NCI-H345 (cell line): ENCODE results near the gene ANKDD1B.

Source experiments
- DNase-seq: peaks from one replicate; lab custom pipeline; 2025; lab: John Stamatoyannopoulos, UW

Gene ANKDD1B

DNA sequence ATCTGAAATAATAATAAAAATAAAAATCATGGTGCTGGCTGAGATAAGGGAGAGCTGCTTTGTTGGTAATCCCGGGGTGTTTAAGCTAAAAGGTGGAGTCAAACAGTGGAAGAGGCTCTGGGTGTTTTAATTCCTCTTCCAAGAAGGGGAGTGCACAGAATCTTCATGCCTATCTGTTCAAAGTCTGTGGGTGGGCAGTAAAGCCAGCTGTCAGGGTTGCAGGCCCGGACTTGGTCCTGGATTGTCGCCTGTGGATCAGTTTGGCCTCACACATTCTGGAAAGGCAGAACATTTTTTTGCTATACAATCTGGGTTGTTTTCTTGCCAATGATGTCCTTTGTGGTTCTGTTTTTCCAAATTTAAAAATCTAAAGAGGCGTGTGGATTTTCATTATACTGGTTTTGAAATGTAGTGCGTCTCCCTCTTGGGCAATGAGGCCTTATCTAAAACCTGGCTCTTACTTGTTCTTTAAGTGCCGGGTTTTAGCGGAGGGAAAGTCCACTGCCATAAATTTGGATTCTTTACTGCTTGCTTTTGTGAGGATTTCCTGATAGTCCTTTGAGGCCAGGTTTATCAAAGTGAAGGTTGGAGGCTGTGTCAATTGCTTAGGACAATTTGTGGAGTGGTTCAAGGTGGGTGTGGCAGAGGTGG is 5.8 kb downstream of the ANKDD1B start:
- DNase-seq = no peak

DNA sequence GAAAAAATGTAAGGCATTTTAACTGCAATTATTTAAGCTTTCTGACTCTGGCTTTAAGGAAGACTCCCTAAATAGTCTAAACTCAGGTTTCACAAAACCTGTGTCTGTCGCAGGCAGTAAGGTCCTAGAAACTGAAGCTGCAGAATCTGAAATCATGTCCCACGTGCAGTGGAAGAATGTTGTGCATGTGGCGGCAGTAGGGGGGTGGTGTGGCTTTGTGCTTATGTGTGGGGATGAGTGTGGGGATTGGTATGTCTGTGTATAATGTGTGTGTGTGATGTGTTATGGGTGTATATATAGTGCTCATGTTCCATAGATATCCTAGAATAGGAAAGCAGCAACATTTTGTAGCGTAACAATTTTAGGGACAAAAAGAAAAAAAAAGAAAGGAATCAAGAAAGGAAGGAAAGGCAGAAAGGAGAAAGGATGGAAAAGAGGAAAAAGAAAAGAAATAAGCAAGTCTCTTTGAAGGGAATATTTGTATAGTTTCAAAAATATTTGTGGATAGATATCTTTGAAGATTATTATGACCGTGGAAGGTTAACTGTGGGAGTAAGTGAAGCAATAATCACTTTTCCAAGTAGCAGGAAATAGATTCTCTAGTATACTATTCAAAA is 6.6 kb downstream of the ANKDD1B start:
- no peak for DNase-seq

DNA sequence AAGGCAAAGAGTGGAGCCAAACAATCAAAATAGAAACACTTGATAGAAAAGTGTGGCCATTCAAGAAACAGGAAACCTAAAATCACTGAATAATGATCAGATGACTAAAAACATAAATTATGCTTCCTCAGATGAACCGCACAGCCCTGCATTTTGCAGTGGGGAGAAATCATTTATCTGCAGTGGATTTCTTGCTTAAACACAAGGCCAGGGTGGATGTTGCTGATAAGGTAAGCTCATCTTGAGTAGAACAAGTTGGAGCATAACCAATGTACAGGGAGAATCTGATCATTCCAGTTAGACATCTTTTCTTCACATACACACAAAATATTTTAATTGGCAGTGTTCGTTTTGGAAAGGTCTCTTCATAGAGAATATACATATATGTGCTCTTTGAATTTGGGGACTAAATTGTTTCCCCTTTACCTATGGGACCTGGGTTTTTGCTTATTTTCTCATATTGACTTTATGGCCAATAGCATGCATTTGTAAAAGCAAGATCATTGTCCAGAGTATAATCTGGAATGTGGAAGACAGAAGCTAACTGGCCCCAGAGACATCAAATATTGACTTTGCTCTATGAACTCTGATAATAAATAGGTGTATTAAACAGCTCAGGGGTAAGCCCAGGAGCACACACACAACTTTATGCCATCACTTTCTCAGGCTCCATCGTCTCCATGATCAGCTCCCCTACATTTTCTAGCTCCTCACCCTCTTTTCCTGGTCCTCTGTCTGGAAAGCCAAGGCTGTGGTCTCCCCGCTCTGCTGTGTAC is 9.1 kb downstream of the ANKDD1B start:
- no peak for DNase-seq

DNA sequence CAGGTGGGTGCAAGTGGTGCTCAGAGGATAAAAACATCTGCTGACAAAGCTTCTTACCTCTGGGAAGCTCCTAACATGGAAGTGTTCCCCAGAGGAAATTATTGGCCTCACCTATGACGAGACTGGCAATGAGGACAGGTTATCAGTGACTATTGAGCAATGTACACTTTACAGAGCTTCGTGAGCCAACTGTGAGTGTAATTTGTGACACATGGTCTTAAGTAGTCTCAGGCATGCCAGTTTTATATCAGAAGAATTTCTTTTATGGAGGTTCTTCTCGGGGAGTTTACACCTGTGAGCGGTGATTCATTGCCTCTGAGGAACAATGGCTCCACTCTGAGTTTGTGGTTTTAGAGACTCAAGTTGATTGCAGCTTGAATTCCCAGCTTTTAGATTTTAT is 11.3 kb downstream of the ANKDD1B start:
- DNase-seq = no peak

DNA sequence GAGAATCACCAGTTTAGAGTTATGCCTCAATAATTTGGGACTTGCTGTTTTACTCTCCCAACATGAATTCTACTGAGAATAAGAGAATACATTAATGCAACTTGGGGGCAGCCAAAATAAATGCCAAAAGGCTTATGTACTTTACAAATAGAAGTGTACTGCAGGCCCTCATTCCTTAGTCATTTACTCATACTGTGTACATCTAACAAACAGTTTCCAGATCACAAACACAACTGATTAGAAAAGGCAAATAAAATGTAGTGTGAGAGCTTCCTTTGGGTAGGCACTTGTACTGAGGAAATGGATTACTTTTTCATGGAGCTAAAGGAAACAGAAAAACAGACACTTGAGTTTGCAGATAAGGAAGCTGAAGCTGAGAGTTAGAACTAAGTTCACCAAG is 12.6 kb downstream of the ANKDD1B start:
- no peak for DNase-seq

DNA sequence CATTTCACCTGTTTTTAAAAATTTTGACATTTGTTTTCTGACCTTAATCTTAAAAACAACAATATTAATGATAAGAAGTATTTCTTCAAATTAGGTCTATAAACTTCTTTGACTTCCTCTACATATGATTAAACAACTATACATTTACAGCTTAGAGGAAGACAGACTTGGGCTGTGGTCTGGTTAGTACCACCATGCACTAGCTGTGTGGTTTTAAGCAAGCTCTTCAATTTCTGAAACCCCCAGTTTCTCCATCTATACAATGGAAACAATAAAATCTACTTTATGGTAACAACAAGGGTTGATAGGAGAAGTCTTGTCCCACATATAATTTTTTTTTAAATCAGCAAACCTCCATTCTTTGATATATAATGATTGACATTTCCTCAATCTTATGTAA is 15.7 kb downstream of the ANKDD1B start:
- no peak for DNase-seq

DNA sequence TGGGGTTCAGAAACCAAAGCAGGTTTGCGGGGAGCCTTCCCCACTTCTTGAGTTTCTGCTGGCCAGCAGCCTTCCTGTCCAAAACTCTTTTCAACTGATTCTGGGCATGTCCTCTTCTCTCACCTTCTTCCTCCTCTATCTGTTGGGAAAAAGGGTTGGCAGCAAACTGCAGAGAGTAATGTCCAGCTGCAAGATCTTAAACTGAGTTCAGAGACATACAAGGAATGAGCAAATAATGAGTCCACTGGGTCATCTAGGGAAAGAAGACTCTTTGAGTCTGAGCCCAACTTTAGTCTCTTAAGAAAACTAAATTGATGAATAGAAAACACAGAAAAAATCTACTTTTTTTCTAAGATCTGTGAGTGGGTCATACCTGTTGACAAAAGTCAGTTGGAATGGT is 16.5 kb downstream of the ANKDD1B start:
- no peak for DNase-seq

DNA sequence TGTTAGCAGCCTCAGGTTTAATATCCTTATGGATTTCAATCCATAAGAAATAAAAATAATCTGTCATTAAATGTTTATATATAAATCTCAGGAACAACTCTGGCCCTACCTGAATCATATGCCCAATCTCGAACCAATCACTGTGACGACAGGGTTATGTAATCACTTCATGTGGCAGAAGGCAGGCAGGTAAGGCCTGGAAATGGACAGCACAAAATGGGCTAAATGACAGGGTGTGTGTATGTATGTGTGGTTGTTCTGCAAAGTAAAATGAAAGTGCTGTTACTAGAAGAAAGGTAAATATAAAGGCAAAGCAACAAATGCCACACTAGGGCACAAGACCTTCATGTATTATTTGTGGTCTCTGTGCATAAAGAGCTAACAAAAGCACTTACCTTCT is 19.6 kb downstream of the ANKDD1B start:
- no peak for DNase-seq

DNA sequence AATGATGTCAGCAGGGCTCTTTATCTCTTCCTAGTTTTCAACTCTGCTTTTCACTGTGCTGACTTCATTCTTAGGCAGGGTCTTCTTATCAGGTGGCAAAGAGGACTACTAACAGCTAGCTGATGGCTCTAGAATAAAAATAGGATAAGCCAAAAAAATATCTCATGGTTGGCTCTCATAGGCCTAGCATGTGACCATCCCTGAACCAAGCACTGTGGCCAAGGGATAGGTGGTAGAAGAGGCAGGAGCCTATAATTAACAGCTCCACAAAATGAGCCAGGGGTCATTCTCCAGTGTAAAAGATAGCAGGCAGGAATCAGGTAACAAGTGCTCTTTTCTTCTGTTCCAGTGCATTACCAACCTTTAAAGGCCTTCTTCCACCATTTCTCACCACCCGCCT is 21.1 kb downstream of the ANKDD1B start:
- DNase-seq = no peak

DNA sequence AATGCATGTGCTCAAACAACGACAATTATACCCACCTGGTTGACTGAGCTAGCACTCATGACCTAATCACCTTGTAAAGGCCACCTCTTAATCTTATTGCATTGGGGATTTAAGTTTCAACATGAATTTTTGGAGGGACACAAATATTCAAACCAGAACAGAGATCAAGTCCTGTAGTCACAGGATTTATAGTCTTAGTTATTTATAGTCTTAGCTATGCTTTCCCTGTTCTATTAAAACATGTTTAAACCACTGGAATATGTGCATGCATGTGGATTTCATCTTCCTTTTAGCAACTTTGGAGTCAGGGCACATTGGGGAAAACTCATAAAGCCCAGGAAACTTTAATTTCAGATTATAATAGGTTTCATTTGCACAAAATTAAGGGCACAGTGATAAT is 26.7 kb downstream of the ANKDD1B start:
- DNase-seq = no peak

DNA sequence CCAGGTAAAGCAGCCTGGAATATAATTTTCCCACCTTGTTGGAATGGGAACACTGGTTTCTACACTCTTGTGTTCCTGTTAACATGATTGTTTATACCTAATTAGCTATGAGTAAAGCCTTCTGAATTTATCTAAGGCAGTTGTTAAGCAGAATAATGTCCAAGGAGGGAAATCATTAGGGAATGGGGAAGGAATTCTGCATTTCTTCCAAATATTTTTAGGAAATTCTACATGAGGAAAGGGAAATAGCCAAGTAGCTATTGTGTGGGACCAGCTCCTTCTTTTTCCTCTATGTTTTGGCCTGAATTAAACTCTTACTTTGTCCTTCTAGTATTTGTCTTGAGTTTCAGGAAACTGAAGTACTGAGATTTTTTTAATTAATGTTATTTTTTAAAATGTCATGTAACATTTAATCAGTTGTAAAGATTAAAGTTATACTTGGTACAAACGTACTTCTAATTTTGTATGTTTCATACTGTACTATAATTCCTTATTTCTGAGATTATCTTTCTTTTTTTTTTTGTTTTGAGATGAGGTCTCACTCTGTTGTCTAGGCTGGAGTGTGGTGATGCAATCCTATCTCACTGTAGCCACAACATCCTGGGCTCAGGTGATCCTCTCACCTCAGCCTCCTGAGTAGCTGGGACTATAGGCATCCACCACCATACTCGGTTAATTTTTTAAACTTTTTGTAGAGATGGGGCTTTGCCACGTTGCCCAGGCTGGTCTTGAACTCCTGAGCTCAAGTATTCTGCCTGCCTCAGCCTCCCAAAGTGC is 28.5 kb downstream of the ANKDD1B start:
- no peak for DNase-seq

DNA sequence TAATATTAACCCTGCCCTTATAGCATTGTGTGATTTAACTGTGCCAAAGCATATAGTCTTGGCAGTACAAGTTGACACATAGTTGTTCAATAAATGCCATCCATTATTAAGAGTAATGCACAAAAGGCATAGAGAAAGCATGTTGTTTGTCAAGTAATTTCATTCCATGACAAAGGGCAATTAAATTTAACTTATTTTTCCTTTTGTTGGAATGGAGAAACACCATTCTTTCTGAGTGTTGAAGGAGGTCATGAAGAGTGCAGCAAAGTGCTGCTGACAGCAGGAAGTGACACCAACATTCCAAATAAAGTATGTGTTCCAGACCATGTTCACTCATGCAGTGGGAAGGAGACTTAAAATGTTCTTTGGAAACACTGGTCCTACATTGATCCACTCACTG is 29.1 kb downstream of the ANKDD1B start:
- DNase-seq = no peak

DNA sequence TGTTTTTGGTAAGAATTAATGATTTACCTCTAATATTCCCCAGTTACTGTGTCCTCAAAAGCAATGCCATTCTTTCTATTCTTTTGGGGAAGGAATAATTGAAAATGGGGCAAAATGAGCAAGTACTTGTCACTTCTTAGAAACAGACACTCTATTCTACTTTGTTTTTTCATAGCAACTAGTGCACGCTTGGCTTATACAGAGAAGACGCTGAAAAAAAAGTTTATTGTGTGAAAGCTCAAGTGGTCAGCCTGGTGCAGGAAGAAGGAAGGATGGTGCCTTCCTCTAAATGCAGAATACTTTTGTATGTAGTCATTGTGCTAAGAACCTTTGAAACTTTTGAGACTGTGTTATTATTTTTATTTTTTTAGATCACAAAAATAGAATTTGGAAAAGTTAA is 29.6 kb downstream of the ANKDD1B start:
- DNase-seq = no peak

DNA sequence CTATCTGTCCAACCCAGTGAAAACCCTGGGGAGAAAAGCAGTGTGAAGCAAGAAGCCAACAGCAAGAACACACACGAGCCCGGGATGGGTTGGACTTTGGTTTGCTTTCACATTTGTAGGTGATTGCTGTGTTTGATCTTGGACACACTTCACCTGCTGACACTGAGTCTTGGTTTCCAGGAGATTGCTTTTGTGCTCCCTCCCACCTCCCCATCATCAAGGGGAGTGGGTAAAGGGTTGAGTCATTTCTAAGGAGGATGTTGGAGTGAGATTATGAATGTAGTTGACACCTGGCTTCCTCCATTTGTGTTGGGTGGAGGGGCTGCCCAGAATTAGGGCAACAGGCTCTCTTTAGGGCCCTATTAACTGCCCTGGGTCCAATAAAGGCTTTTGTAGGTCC is 37.5 kb downstream of the ANKDD1B start:
- no peak for DNase-seq

DNA sequence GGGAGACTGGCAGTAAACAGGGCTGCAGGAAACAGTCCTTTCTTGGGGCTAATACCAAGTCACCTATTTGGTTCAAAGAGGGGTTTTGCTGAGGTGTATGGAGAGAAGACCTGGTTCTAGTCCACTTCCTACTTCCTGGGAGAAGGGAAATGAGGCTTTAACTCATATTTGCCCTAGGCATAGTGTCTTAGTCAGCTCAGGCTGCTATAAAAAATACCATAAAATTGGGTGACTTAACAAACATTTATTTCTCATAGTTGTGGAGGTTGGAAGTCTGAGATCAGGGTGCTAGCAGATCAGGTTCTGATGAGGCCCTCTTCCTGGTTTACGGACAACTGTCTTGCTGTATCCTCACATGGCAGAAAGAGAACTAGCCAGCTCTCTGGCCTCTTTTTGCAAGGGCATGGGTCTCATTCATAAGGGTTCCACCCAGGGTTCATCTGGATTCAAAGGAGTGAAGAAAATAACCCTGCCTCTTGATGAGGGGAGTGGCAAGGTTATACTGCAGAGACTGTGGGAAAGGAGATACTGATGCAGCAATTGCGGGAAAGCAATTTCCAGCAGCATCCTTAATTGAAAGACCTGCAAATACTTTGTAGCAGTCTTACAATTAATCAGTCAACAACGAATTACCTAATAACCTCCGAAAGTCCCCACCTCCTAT is 40.5 kb downstream of the ANKDD1B start:
- no peak for DNase-seq

DNA sequence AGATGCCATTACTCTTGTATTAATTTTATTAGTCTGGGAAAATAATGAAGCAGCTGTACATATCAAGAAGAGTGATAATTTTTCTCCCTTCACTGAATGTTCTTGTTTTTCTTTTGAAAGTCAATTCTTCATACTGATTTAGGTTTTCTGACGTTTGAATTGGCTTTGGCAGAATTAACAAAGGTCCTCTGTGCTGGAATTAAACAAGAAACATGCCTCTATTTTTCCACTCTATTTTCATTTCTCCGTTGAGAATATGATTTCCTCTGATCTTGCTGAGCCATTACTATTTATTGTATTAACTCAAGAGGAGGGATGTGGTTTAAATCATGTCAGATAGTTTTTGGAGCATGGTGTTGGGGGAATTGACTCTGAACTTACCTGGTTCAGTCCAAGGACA is 42.3 kb downstream of the ANKDD1B start:
- no peak for DNase-seq

DNA sequence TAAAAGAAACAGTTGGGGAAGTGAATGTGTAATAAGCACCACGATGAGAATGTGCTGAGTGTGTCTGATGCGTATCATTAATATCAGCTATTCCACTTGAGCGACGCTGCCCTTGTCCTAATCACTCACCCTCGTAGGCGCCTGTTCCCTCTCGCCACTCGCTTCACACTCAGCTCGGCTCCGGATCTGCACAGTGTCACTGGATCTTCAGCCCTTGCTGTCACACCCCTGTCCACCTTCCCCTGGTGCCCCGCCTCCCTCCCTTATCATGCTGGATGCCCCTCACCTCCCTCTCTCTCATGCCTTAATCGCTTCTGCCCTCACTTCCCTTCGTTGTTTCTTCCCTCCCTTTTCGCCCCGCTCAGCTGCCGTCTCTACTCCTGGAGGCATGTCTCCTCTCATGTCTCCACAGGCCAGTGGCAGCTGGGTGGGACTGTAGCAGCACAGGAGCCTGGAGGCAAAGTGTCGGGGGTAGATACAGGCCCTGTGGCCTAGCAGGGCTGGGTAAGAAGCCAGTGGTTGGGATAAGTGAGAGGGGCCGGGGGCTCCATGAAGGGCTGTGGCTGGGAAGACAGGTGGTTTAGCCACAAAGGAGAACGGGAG is 43.5 kb downstream of the ANKDD1B start:
- no peak for DNase-seq

DNA sequence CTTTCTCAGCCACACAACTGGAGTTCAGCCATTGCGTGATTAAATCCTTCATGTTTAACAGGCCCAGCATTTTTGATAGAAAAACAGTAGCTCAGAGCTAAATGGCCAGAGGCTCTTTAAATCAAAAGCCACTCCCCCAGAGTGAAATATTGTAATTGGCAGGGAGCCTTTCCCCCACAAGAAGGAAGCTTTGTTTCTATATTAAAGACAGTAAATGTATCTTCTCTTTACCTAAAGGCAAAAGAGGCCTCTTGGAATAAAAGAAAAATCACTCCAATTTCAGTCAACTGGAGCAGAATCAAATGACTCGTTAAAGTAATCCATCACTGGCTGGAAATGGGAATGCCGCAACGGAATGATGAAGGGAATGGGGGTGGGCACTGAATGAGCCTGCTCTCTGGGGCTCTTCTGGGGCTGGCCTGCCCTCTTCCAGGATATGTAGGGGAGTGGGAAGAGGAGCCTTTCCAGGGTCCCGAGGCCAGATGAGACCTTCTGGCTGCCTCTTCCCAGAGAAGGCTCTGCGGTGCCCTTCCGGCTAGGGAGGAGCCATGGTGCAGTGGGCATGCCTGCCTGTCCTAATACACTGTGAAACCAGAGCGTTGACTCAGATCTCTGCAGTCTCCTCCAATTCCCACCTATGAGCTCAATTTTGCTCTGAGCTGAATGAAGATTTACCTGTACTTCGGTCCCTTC is 45.2 kb downstream of the ANKDD1B start:
- DNase-seq = peak; percentile 74

DNA sequence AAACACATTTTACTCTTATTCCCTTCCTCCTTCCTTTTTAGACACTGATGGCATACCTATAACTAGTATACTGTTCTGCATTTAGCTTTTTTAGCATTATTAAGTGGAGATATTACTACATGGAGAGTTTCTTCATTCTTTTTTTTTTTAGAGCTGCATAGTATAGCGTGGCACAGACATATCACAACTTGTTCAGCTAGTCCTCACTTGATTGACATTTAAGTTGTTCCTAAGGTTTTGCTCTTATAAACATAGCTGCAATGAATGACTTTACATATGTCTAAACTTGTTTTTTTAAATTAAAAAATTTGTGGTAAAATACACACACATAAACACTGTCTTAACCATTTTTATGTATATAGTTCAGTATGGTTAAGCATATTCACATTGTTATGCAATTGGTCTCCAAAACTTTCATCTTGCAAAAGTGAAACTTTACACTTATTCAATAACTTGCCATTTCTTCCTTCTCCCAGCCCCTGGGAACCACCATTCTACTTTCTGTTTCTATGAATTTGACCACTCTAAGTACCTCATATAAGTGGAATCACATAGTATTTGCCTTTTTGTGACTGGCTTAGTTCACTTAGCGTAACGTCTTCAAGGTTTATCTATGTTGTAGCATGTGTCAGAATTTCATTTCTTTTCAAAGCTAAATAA is 48.7 kb downstream of the ANKDD1B start:
- DNase-seq = no peak

DNA sequence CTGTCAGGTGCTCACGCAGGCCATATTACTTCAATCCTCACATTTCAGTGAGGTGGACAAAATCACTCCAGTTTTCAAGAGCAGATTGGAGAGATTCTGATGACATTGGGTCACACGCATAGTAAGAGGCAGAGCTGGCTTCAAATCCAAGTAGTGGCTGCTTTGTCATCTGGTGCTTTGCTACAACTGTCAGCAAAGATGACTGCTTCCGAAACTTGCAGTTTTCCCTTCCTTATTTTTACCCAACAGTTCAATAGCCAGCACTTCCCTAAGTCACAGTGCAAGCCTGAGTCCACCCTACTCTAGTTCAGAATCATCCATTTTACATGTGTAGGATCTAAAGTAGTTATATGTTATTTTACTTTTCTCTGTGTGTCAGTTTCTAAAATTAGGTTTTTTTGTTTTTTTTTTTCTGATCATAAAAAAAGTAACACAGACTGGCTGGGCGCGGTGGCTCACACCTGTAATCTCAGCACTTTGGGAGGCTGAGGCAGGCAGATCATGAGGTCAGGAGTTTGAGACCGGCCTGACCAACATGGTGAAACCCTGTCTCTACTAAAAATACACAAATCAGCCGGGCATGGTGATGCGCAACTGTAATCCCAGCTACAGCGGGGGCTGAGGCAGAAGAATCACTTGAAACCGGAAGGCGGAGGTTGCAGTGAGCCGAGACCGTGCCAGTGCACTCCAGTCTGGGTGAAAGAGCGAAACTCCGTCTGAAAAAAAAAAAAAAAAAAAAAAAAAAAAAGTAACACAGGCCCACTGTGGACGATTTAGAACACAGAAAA is 49.6 kb downstream of the ANKDD1B start:
- DNase-seq = no peak
